ENCODE results near the gene SLC38A3. TPM values are rescaled to one million over a fixed set of nuclear protein-coding genes. Genes with fewer than 3 reads are reported as not detected.

Gene SLC38A3
- total and polyA plus RNA-seq, 11 donors, result 1.0 to 14.8 (median 8.4) TPM

DNA sequence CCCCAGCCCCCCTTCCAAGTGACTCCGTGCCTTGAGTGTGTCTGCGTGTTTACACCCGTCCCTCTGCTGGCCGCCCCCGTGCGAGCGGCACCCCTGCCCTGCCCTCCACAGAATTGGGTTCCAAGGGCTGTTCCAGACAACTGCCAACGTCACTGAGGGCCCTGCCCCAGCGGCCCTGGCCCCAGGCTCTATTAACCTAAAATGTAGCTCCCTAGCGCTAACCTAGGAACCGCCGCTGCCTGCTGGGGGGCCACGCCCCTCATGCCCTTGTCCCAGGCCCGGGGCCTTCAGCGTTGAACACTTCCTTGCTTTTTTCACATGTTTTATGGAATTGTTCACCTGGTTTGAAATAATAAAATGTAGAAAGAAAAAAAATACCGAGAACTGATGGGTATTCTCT, 53.9 kb downstream of the SLC38A3 start:
- peaks cover 0 to 6% (median 0%) of the 10 kb centered on the region in 12 donors for H3K9me3 ChIP-seq
- peak overlapping the region; percentile 88 to 100 (median 100) for H3K27ac ChIP-seq
- peaks cover 0 to 57% (median 42%) of the 10 kb centered on the region in 9 donors for H3K36me3 ChIP-seq
- H3K27me3 ChIP-seq, result no peaks in the 10 kb centered on the region
- H3K4me1 ChIP-seq, result peaks cover 0 to 65% (median 48%) of the 10 kb centered on the region in 12 donors
- no peak overlapping the region for H3K4me3 ChIP-seq
- WGBS, 4 donors, result 76 to 85% (median 80%) methylated on average over 16 of the region's 16 CpGs
- ATAC-seq (no peak), DNase-seq (peak in 1 of 5 donors; percentile 33)
- no peak for TF ChIP-seq POLR2A (IDR thresholded peaks at IDR 0.05)
- TF ChIP-seq, protein P1, sequence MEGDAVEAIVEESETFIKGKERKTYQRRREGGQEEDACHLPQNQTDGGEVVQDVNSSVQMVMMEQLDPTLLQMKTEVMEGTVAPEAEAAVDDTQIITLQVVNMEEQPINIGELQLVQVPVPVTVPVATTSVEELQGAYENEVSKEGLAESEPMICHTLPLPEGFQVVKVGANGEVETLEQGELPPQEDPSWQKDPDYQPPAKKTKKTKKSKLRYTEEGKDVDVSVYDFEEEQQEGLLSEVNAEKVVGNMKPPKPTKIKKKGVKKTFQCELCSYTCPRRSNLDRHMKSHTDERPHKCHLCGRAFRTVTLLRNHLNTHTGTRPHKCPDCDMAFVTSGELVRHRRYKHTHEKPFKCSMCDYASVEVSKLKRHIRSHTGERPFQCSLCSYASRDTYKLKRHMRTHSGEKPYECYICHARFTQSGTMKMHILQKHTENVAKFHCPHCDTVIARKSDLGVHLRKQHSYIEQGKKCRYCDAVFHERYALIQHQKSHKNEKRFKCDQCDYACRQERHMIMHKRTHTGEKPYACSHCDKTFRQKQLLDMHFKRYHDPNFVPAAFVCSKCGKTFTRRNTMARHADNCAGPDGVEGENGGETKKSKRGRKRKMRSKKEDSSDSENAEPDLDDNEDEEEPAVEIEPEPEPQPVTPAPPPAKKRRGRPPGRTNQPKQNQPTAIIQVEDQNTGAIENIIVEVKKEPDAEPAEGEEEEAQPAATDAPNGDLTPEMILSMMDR (IDR thresholded peaks at IDR 0.05), result no peak
- intact Hi-C loops (cut with DNase I), result loop anchor here in 1 of 10 donors (10.0 kb wide), 1 partner anchor 66 kb away; the partner anchor contains the start of genes HYAL2 and TUSC2

DNA sequence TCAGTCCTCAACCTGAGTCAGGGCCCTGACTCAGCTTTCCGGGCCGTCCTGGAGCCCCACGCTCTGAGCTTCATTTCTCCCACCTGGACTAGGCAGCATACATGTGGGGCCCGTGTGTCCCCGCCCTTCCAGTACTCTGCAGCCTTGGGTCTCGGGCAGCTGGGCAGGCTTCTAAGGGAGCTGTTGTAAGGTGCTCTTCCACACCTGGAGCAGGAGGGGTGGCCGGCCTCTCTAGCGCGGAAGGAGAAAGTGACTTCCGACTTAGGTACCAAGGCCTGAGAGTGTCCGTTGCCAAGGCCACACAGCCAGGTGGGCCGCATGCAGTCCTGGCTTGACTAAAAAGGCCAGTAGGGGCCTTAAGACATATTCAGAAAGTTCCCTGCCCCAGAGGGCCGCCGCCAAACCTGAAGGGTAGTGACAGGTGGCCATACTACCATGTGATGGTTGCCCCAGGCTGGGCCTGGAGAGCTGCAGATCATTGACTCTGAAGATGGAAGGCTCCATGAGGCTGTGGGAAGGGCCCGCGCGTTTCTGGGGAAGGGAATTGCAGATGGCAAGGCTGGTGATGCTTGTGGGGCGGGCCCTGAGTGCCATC, 54.5 kb downstream of the SLC38A3 start:
- peak overlapping the region; percentile 88 to 100 (median 100) for H3K27ac ChIP-seq
- DNase-seq (peak in 1 of 5 donors; percentile 37), ATAC-seq (peak in 1 of 4 donors; percentile 10)
- 58 to 83% (median 61%) methylated on average over 11 to 18 of the region's 18 CpGs for WGBS, 4 donors
- peaks cover 0 to 65% (median 48%) of the 10 kb centered on the region in 12 donors for H3K4me1 ChIP-seq
- TF ChIP-seq, protein P1 (IDR thresholded peaks at IDR 0.05), result no peak
- no peak for TF ChIP-seq POLR2A (IDR thresholded peaks at IDR 0.05)
- no peaks in the 10 kb centered on the region for H3K27me3 ChIP-seq
- peaks cover 0 to 6% (median 0%) of the 10 kb centered on the region in 12 donors for H3K9me3 ChIP-seq
- intact Hi-C loops (cut with DNase I), result loop anchor here in 3 of 10 donors (1.0 to 10.0 kb wide), 3 partner anchors 14 to 65 kb away; partner anchors contain the start of genes HYAL2 (in 2 of the 3) and TUSC2 (in 1 of the 3)
- peak overlapping the region in 10 of 12 donors; percentile 56 to 79 (median 74) for H3K4me3 ChIP-seq
- H3K36me3 ChIP-seq, result peaks cover 0 to 52% (median 40%) of the 10 kb centered on the region in 9 donors

DNA sequence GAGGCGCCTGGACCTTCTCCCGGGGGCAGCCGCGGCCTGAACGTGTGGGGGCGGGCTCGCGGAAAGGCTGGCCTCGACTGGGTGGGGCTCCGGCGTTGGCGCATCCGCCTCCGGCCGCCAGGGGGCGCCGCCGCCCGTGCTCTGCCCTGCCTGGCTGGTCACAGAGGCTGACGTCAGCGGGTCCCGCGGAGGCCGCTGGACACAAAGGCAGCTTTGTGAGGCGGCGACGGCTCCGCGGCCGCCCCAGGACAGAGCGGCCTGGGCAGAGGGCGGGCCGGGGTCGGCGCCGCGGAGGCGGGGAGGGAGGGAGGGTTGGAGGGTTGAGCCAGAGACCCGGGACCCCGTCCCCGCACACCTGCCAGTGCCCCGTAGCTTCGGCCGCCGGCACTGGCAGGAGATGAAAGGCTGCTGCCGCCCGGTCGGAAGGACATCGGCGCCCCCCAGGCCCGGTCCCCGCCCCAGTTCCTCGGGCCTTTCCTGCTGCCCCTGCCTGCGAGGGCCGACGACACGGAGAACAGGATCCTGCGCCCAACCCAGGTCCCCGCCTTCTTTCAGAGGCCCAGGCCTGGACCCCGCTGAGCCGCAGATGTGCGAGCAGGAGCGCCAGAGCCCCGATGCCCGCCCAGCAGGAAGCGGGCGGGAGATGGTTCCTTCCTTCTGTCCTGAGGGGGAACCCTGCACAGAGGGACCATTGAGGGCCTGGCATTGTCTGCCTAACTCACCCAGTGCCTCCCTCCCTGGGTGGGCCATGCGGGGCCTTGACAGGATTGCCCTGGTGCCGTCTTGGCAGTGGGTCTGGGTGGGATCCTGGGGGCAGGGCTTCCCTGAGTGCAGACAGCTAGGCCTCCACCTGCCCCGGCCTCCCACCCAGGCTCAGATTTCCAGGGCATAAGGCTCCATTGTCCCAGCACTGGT, 55.2 kb downstream of the SLC38A3 start:
- H3K4me1 ChIP-seq, result peaks cover 0 to 65% (median 47%) of the 10 kb centered on the region in 12 donors

More for the DNA sequence above, 55.2 kb downstream of the SLC38A3 start:
- ATAC-seq (peak; percentile 56 to 89 (median 80)), DNase-seq (peak; percentile 95 to 97 (median 96))
- H3K9me3 ChIP-seq, result peaks cover 0 to 6% (median 0%) of the 10 kb centered on the region in 12 donors
- WGBS, 4 donors, result 0 to 1% (median 0%) methylated on average over 4 to 70 of the region's 70 CpGs
- peak overlapping the region; percentile 50 to 79 (median 72) for H3K4me3 ChIP-seq
- H3K27ac ChIP-seq, result peak overlapping the region; percentile 88 to 100 (median 100)
- H3K36me3 ChIP-seq, result peaks cover 0 to 45% (median 37%) of the 10 kb centered on the region in 9 donors
- no peaks in the 10 kb centered on the region for H3K27me3 ChIP-seq
- intact Hi-C loops (cut with DNase I), result loop anchor here in 2 of 10 donors (1.0 to 5.0 kb wide), 2 partner anchors 13 to 62 kb away; partner anchors contain the start of gene HYAL2 (in 1 of the 2)
- TF ChIP-seq, protein P1 (IDR thresholded peaks at IDR 0.05), result peak; percentile 95 to 99 (median 98)
- TF ChIP-seq POLR2A (IDR thresholded peaks at IDR 0.05), result peak in 1 of 2 donors; percentile 71
